GM18867 (cell line): Measurements from ENCODE around the gene MRPL33.
A peak's percentile ranks its signal among the peaks of the same experiment; 100 is the strongest.
"Not testable (repeated sequence)": the region's sequence is repeated elsewhere in the genome, so short reads cannot be mapped to it uniquely, and the experiment has no call there.

Experiments used
- ATAC-seq: cut with Tn5 transposase; IDR thresholded peaks from one replicate; pipeline ENCODE4 v1.9.1; 2021; ENCODE audit warnings: mild to moderate bottlenecking, moderate library complexity; ENCODE audit not compliant: unreplicated experiment

The MRPL33 gene

GRCh38 chr2:27739058-27739373, 32.5 kb upstream of the MRPL33 start:
- no peak for ATAC-seq

- no peak for ATAC-seq
Measured at GRCh38 chr2:27741673-27742072, 29.8 kb upstream of the MRPL33 start.

- ATAC-seq, result no peak
Measured at GRCh38 chr2:27742571-27742970, 28.9 kb upstream of the MRPL33 start.

GRCh38 chr2:27745494-27745893, 26.0 kb upstream of the MRPL33 start:
- not testable (repeated sequence) for ATAC-seq

GRCh38 chr2:27746325-27746724, 25.2 kb upstream of the MRPL33 start:
- no peak for ATAC-seq

GRCh38 chr2:27747827-27748352, 23.6 kb upstream of the MRPL33 start:
- ATAC-seq, result no peak

GRCh38 chr2:27748803-27749554, 22.5 kb upstream of the MRPL33 start:
- ATAC-seq, result not testable (repeated sequence)

GRCh38 chr2:27751377-27751776, 20.1 kb upstream of the MRPL33 start:
- ATAC-seq, result no peak

- ATAC-seq, result no peak
Measured at GRCh38 chr2:27752551-27753237, 18.8 kb upstream of the MRPL33 start.

- ATAC-seq, result no peak
Measured at GRCh38 chr2:27754138-27754588, 17.4 kb upstream of the MRPL33 start.

- no peak for ATAC-seq
Measured at GRCh38 chr2:27754831-27755230, 16.7 kb upstream of the MRPL33 start.

- ATAC-seq, result no peak
Measured at GRCh38 chr2:27756091-27756490, 15.4 kb upstream of the MRPL33 start.

- no peak for ATAC-seq
Measured at GRCh38 chr2:27756544-27757498, 14.7 kb upstream of the MRPL33 start.

- no peak for ATAC-seq
Measured at GRCh38 chr2:27762951-27763906, 8.3 kb upstream of the MRPL33 start.

- no peak for ATAC-seq
Measured at GRCh38 chr2:27763907-27764267, 7.6 kb upstream of the MRPL33 start.

- not testable (repeated sequence) for ATAC-seq
Measured at GRCh38 chr2:27764526-27764925, 7.0 kb upstream of the MRPL33 start.

- ATAC-seq, result no peak
Measured at GRCh38 chr2:27765621-27766286, 5.8 kb upstream of the MRPL33 start.

- ATAC-seq, result no peak
Measured at GRCh38 chr2:27766287-27766661, 5.2 kb upstream of the MRPL33 start.

- peak; percentile 12 for ATAC-seq
Measured at GRCh38 chr2:27771202-27771547, 344 bp upstream of the MRPL33 start.

- no peak for ATAC-seq
Measured at GRCh38 chr2:27772804-27773203, 1.3 kb downstream of the MRPL33 start.
